GM21737 (cell line): ENCODE results near the gene MUCL1.

Experiments
- ATAC-seq: cut with Tn5 transposase; IDR thresholded peaks from one replicate; pipeline ENCODE4 v1.9.1; 2021; ENCODE audit warnings: mild to moderate bottlenecking, moderate library complexity; ENCODE audit not compliant: unreplicated experiment

The MUCL1 gene

GRCh38 chr12:54891717-54892478 lies 37.6 kb downstream of the MUCL1 start:
- no peak for ATAC-seq
